CD4-positive, CD25-positive, alpha-beta regulatory T cell (primary cell): ENCODE measurements around the gene C10orf143. TPM values are rescaled to one million over a fixed set of nuclear protein-coding genes. Genes with fewer than 3 reads are reported as not detected.

Experiments
- ATAC-seq, 2 donors: fragments of 150-1000 bp; cut with Tn5 transposase; one replicate each; pipeline ENCODE4 v1.10.0; 2021; ENCODE audit warnings: low read depth in 2 of 2, moderate number of reproducible peaks in 2 of 2, moderate library complexity in 1 of 2
- DNase-seq, 3 donors: peaks; one replicate each; pipeline versions ENCODE4 v3.0.0 to v3.0.0-alpha.2; 2012 to 2022; ENCODE audit warnings: mixed read lengths in 1 of 3
- H3K27ac ChIP-seq: one replicate; pipeline ENCODE4 v1.7.0; 2013; ENCODE audit warnings: mild to moderate bottlenecking, low read length; ENCODE audit not compliant: insufficient read depth, poor library complexity, severe bottlenecking
- H3K27me3 ChIP-seq: one replicate; pipeline ENCODE4 v1.7.0; 2013; ENCODE audit warnings: low read length; ENCODE audit not compliant: control insufficient read depth, insufficient read depth
- H3K36me3 ChIP-seq: one replicate; pipeline ENCODE4 v1.7.0; 2013; ENCODE audit warnings: mild to moderate bottlenecking, low read length, moderate library complexity; ENCODE audit not compliant: control insufficient read depth, insufficient read depth
- H3K4me1 ChIP-seq: 2 replicates; pipeline ENCODE4 v1.7.0; 2013; ENCODE audit warnings: mild to moderate bottlenecking, low read length; ENCODE audit not compliant: insufficient read depth, control insufficient read depth, poor library complexity, severe bottlenecking
- H3K4me3 ChIP-seq: one replicate; pipeline ENCODE4 v1.7.0; 2013; ENCODE audit warnings: low read depth, mild to moderate bottlenecking, low read length, moderate library complexity
- H3K9me3 ChIP-seq, 2 experiments: 1 replicate in 1 of 2; 2 replicates in 1 of 2; pipeline ENCODE4 v1.7.0; 2013; ENCODE audit warnings: low read length in 2 of 2, mild to moderate bottlenecking in 1 of 2, moderate library complexity in 1 of 2; ENCODE audit not compliant: control insufficient read depth in 2 of 2
- H3K27ac Mint-ChIP-seq, 3 donors: one replicate each; pipeline ENCODE4 v1.8.0; 2020 to 2022; ENCODE audit warnings: mild to moderate bottlenecking in 3 of 3, mixed read lengths in 3 of 3, moderate library complexity in 2 of 3
- H3K27me3 Mint-ChIP-seq: one replicate; pipeline ENCODE4 v1.8.0; 2022; ENCODE audit warnings: mild to moderate bottlenecking, mixed read lengths
- H3K36me3 Mint-ChIP-seq: one replicate; pipeline ENCODE4 v1.8.0; 2020; ENCODE audit warnings: mixed read lengths
- H3K4me1 Mint-ChIP-seq, 4 donors: one replicate each; pipeline ENCODE4 v1.8.0; 2020 to 2022; ENCODE audit warnings: mixed read lengths in 4 of 4, mild to moderate bottlenecking in 1 of 4
- H3K4me3 Mint-ChIP-seq, 4 donors: one replicate each; pipeline ENCODE4 v1.8.0; 2020 to 2022; ENCODE audit warnings: mild to moderate bottlenecking in 4 of 4, mixed read lengths in 4 of 4, moderate library complexity in 3 of 4
- H3K9me3 Mint-ChIP-seq, 7 donors: one replicate each; pipeline ENCODE4 v1.8.0; 2020 to 2022; ENCODE audit warnings: mixed read lengths in 7 of 7, mild to moderate bottlenecking in 3 of 7, moderate library complexity in 2 of 7
- polyA plus RNA-seq, 4 donors: library from polyadenylated mRNA; unstranded; fragments of 300-500 nt; fragmentation: Illumina TruSeq; gene quantifications; one replicate each; pipeline ENCODE4 v1.2.3, GENCODE V29; 2021
- total RNA-seq: library from RNA; stranded (reverse); gene quantifications from one replicate; pipeline ENCODE4 v1.2.3, GENCODE V29; 2022

C10orf143 gene
- total and polyA plus RNA-seq, 5 donors from 2014 or later: 7.7 to 28.9 (median 22.6) TPM

DNA sequence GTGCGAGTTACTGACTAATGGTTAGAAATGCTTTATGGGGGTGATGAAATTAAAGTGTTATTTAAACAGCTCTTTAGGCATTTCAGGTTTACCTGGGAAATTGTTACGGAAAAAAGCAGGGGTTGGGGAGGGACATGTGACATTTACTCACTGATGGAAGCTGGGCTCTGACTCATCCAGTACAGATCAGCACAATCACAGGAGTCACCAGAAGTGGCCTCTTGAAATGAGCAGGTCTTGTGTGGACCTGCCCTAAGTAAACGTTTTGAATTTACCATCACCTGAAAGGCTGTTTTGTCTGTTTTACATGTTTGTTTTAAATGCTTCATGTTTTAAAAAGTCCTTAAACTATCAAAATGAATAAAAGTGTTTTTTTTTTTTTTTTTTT lies 27.8 kb upstream of the C10orf143 start:
- peaks cover 63% of the 10 kb centered on the region for H3K4me1 ChIP-seq
- no peak overlapping the region for H3K27ac ChIP-seq
- Mint-ChIP-seq H3K4me3 (peak overlapping the region; percentile 85 to 92 (median 90)), H3K9me3 (no peaks in the 10 kb centered on the region), H3K27ac (no peak overlapping the region), H3K36me3 (peaks cover 4% of the 10 kb centered on the region), H3K27me3 (peaks cover 8% of the 10 kb centered on the region), H3K4me1 (peaks cover 29 to 67% (median 46%) of the 10 kb centered on the region in 4 donors)
- H3K4me3 ChIP-seq: no peak overlapping the region
- DNase-seq (peak in 1 of 3 donors; percentile 24), ATAC-seq (no peak)
- no peaks in the 10 kb centered on the region for H3K36me3 ChIP-seq
- H3K9me3 ChIP-seq: no peaks in the 10 kb centered on the region
- H3K27me3 ChIP-seq: no peaks in the 10 kb centered on the region

DNA sequence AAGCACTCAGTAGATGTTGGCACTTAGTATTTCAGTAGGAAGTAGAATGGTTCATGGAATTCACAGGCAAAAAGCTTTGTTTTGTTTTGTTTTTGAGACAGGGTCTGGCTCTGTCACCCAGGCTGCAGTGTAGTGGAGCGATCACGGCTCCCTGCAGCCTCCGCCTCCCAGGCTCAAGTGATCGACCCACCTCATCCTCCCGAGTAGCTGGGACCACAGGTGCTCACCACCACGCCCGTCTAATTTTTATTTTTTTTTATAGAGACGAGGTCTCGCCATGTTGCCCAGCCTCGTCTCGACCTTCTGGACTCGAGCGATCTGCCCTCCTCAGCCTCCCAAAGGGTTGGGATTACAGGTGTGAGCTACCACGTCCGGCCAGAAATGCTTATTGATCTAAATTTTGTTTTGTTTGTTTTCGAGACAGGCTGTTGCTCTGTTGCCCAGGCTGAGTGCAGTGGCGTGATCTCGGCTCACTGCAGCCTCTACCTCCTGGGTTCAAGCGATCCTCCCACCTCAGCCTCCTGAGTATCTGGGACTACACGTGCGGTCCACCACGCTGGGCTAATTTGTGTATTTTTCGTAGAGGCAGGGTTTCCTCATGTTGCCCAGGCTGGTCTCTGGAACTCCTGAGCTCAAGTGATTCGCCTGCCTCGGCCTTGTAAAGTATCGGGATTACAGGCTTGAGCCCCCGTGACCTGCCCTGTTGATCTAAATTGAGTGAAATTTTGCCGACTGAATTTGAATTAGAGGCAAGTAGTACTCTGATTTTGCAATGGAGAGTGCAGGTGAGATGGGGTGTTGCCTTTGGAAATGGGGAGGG lies 27.2 kb upstream of the C10orf143 start:
- Mint-ChIP-seq H3K27ac (peak overlapping the region in 2 of 3 donors; percentile 25 to 82), H3K4me1 (peaks cover 24 to 63% (median 42%) of the 10 kb centered on the region in 4 donors), H3K4me3 (peak overlapping the region; percentile 85 to 92 (median 90)), H3K27me3 (peaks cover 12% of the 10 kb centered on the region), H3K36me3 (peaks cover 4% of the 10 kb centered on the region), H3K9me3 (no peaks in the 10 kb centered on the region)
- Histone ChIP-seq H3K9me3 (no peaks in the 10 kb centered on the region), H3K36me3 (no peaks in the 10 kb centered on the region), H3K4me3 (peak overlapping the region; percentile 79), H3K27me3 (no peaks in the 10 kb centered on the region), H3K27ac (peak overlapping the region; percentile 76), H3K4me1 (peaks cover 61% of the 10 kb centered on the region)
- DNase-seq (no peak), ATAC-seq (no peak)

DNA sequence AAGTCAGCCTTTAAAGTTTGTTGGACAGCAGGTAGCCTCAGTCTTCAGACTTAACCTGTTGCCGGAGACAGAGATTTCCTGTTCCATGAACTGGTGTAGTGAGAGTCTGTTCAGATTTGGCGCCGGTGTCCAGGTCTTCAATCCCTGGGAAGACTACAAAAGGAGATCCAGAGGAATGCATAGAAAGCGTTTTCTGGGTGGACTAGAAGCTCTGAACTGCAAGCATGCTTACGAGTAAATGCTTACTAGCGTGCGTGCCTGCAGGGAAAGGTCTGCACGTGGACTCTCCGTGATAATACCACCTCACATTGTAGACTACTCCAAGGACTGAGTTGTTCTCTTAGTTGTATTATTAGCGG lies 26.4 kb upstream of the C10orf143 start:
- Histone ChIP-seq H3K27me3 (no peaks in the 10 kb centered on the region), H3K4me1 (peaks cover 57% of the 10 kb centered on the region), H3K9me3 (no peaks in the 10 kb centered on the region), H3K36me3 (no peaks in the 10 kb centered on the region), H3K4me3 (peak overlapping the region; percentile 79), H3K27ac (peak overlapping the region; percentile 76)
- peaks cover 21 to 55% (median 34%) of the 10 kb centered on the region in 4 donors for H3K4me1 Mint-ChIP-seq
- peaks cover 17% of the 10 kb centered on the region for H3K27me3 Mint-ChIP-seq
- H3K4me3 Mint-ChIP-seq: peak overlapping the region; percentile 85 to 92 (median 90)
- DNase-seq: no peak
- H3K36me3 Mint-ChIP-seq: peaks cover 4% of the 10 kb centered on the region
- H3K27ac Mint-ChIP-seq: peak overlapping the region in 2 of 3 donors; percentile 82 to 83
- no peaks in the 10 kb centered on the region for H3K9me3 Mint-ChIP-seq
- ATAC-seq: no peak

DNA sequence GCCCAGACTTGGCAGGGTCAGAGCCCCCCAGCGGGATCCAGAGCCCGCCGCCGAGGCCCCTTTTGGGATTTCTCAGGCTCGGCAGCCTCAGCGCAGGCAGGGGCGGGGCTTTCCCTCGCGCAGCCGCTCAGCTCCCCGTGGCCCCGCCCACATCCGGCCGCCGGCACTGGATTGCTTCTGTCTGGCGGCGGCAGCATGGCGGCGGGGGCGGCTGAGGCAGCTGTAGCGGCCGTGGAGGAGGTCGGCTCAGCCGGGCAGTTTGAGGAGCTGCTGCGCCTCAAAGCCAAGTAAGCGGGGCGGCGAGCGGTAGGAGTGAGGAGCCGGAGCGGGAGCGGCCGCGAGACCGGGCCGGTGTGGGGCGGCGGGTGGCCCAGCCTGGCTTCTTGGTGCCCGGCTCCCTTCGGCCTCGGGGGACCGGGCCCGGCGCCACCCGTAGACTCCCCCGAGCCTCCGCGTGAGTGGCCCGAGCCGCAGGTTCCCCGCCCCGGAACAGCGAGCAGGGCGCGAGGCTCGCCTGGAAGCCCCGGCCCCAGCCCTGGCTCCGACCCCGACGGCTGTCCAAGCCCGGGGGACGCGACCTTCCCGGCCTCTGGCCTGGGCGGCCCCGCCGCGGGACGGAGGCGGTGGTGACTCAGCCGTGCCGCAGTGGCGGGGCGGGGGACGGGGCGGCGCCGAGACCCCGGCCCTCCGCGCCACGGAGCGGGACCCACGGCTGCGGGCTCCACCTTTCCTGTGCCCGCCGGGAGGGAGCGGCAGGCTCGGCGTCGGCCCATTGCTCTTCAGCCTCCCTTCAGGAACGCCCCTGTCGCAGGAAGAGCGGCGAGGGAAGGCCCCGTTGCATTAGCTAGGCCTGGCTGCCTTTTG lies 25.8 kb upstream of the C10orf143 start, which contains the start of gene GLRX3:
Gene GLRX3, plus strand, starts transcription at position 166 of the 864 bp plus-strand sequence. Its CDS starts 30 bp downstream, at position 196.
- Mint-ChIP-seq H3K9me3 (no peaks in the 10 kb centered on the region), H3K36me3 (peaks cover 4% of the 10 kb centered on the region), H3K27ac (peak within 1 kb of the TSS; percentile 82 to 93 (median 92)), H3K27me3 (peaks cover 20% of the 10 kb centered on the region), H3K4me3 (peak within 1 kb of the TSS; percentile 91 to 96 (median 94)), H3K4me1 (peaks cover 18 to 49% (median 28%) of the 10 kb centered on the region in 4 donors)
- Histone ChIP-seq H3K4me1 (peaks cover 51% of the 10 kb centered on the region), H3K36me3 (no peaks in the 10 kb centered on the region), H3K27ac (peak within 1 kb of the TSS; percentile 76), H3K4me3 (peak within 1 kb of the TSS; percentile 79), H3K27me3 (no peaks in the 10 kb centered on the region), H3K9me3 (no peaks in the 10 kb centered on the region)
- DNase-seq: peak; percentile 87 to 90 (median 87)
- peak; percentile 94 to 95 for ATAC-seq

DNA sequence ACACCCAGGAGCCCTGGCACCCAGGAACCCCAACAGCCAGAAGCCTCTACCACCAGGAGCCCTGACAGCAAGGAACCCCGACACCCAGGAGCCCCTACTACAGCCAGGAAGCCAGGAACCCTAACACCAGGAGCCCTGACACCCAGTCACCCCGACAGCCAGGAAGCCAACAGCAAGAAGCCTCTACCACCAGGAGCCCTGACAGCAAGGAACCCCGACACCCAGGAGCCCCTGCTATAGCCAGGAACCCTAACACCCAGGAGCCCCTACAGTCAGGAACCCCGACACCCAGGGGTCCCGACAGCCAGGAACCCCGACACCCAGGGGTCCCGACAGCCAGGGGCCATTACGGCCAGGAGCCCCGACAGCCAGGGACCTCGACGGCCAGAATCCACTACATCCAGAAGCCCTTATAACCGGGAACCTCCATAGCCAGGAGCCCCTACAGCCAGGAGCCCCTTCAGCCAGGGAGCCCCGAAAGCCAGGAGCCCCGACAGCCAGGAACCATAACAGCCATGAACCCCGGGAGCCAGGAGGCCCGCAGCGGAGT lies 25.1 kb upstream of the C10orf143 start:
- H3K4me3 Mint-ChIP-seq: peak overlapping the region; percentile 78 to 96 (median 94)
- H3K27ac Mint-ChIP-seq: peak overlapping the region; percentile 71 to 93 (median 86)
- peaks cover 11 to 42% (median 22%) of the 10 kb centered on the region in 4 donors for H3K4me1 Mint-ChIP-seq
- Histone ChIP-seq H3K4me3 (no peak overlapping the region), H3K27ac (peak overlapping the region; percentile 76), H3K9me3 (no peaks in the 10 kb centered on the region), H3K4me1 (peaks cover 44% of the 10 kb centered on the region), H3K36me3 (no peaks in the 10 kb centered on the region), H3K27me3 (no peaks in the 10 kb centered on the region)
- peaks cover 4% of the 10 kb centered on the region for H3K36me3 Mint-ChIP-seq
- peak in 1 of 3 donors; percentile 7 for DNase-seq
- peak in 1 of 2 donors; percentile 6 for ATAC-seq
- H3K27me3 Mint-ChIP-seq: peaks cover 28% of the 10 kb centered on the region
- H3K9me3 Mint-ChIP-seq: no peaks in the 10 kb centered on the region

DNA sequence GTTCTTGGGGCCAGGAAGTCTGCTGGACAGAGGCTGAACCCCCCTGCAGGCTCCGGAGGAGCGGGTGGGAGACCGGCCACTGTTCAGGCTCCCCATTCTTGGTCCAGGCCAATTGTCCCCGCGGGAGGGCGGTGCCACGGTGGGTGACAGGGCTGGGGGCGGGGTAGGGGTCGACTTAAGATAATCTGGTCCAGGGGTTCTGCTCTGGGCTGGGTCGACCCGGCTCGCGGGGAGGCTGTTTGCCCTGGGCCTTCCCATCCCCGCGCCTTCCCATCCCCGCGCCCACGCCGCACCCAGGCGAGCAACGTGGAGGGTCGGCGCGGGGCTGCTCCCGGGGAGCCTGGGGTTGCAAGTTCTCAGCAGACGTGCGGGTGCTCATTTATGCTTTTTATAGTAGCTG lies 18.3 kb upstream of the C10orf143 start:
- H3K36me3 Mint-ChIP-seq: no peaks in the 10 kb centered on the region
- ATAC-seq: no peak
- no peaks in the 10 kb centered on the region for H3K36me3 ChIP-seq

DNA sequence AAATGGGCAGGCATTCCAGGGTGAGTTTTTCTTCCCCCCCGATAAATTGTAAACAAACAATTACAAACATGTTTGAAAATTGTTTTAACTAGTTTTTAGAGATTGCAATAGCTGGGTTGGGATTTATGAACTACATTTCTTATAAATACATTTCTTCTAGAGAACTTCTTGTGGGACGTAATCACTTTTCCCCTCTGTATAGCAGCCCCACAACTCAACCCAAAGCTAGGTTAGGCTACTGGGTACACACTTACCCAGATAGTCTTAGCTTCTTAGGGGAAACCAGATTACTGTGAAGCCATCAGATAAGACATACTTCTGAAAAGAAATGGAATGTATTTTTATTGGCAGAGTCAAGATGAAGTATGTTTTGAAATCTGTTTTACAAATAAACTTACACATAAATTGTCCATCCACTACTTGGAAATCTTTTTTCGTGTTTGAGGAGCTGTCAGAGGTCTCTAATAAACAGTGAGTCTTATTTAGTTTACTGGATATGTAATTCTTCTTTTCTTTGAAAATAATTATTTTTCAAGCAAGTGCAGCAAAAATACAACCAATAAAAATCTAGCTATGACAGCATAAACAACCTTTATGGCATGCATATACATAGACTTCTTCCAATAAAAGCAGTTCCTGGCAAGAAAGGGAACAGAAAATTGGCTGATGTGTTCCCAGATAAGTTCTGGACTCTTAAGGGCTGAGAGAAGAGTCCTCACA lies 17.6 kb upstream of the C10orf143 start:
- Mint-ChIP-seq H3K4me3 (peak overlapping the region in 1 of 4 donors; percentile 5), H3K9me3 (peaks cover 0 to 1% (median 0%) of the 10 kb centered on the region in 7 donors), H3K27me3 (peaks cover 65% of the 10 kb centered on the region), H3K4me1 (peaks cover 0 to 7% (median 3%) of the 10 kb centered on the region in 4 donors), H3K27ac (no peak overlapping the region), H3K36me3 (no peaks in the 10 kb centered on the region)
- Histone ChIP-seq H3K27ac (no peak overlapping the region), H3K4me1 (no peaks in the 10 kb centered on the region), H3K27me3 (no peaks in the 10 kb centered on the region), H3K9me3 (no peaks in the 10 kb centered on the region), H3K4me3 (no peak overlapping the region), H3K36me3 (no peaks in the 10 kb centered on the region)
- DNase-seq: no peak
- no peak for ATAC-seq

More for the DNA sequence above, 18.3 kb upstream of the C10orf143 start:
- no peaks in the 10 kb centered on the region for H3K27me3 ChIP-seq
- H3K4me1 Mint-ChIP-seq: peaks cover 0 to 7% (median 3%) of the 10 kb centered on the region in 4 donors
- H3K9me3 ChIP-seq: no peaks in the 10 kb centered on the region
- no peaks in the 10 kb centered on the region for H3K4me1 ChIP-seq
- peaks cover 0 to 1% (median 0%) of the 10 kb centered on the region in 7 donors for H3K9me3 Mint-ChIP-seq
- H3K4me3 Mint-ChIP-seq: no peak overlapping the region
- H3K4me3 ChIP-seq: no peak overlapping the region
- no peak overlapping the region for H3K27ac ChIP-seq
- H3K27ac Mint-ChIP-seq: no peak overlapping the region
- peaks cover 65% of the 10 kb centered on the region for H3K27me3 Mint-ChIP-seq
- DNase-seq: no peak
